ENCODE data around the gene PCSK6.
"Not testable (repeated sequence)": the region's sequence is repeated elsewhere in the genome, so short reads cannot be mapped to it uniquely, and the experiment has no call there.

Gene PCSK6

DNA sequence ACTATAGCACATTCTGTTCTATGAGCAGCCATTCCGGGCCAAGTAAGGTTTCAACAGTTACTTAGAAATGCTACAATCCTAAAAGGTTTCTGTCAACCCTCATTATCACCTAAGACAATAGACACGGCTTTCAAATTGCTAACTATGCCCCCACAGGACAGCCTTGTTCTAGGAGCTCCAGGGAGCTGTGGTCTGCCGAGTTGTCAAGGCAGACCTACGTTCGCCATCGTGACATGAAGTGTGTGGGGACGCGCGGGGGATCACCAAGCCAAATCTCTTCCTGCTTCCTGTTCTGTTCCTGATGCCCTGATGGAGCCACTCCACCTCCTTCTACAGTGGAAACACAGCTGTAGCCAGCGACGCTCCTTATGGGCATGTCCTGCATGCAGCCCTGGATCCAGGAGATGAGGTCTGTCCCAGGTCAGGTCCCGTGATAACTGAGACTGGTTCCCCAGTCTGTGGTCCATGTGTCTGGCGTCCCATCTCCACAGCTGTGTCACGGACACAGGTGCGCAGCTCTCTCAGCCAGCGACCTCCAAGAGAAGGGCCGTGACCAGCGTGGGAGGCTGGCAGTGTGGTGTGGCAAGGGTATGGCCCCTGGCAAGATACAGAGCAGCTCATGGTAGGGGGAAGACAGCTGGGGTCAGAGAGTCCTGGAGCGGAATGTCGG is 82.8 kb downstream of the PCSK6 start:
- TF ChIP-seq, protein P1, sequence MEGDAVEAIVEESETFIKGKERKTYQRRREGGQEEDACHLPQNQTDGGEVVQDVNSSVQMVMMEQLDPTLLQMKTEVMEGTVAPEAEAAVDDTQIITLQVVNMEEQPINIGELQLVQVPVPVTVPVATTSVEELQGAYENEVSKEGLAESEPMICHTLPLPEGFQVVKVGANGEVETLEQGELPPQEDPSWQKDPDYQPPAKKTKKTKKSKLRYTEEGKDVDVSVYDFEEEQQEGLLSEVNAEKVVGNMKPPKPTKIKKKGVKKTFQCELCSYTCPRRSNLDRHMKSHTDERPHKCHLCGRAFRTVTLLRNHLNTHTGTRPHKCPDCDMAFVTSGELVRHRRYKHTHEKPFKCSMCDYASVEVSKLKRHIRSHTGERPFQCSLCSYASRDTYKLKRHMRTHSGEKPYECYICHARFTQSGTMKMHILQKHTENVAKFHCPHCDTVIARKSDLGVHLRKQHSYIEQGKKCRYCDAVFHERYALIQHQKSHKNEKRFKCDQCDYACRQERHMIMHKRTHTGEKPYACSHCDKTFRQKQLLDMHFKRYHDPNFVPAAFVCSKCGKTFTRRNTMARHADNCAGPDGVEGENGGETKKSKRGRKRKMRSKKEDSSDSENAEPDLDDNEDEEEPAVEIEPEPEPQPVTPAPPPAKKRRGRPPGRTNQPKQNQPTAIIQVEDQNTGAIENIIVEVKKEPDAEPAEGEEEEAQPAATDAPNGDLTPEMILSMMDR (IDR thresholded peaks at IDR 0.05; ENCODE audit: low read depth, low read length, missing control alignments), result no peak
- in situ Hi-C loops (cut with HindIII; ENCODE audit: low pct_ligation_motif_present, low sequenced_read_pairs), result no loop called here
- H3K4me3 ChIP-seq (ENCODE audit: low read depth, low read length), result no peak overlapping the region

DNA sequence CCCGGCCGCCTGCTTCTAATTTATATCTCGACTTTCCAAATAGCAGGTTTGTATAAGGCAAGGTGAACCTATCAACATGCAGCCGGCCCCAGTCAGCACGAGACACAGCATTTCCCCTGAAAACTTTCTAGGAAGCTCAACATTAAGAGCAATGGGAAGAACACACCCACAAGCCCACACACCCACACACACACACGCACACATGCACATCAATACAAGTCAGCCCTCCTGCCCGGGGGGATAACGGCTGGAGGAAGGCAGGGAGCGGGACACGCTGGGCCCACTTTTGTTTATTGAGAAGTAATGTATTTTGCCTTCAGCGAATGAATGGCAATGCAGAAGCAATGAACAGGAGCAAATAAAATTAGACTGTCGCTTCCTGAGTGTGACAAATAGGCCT is 83.5 kb downstream of the PCSK6 start:
- no peaks in the 10 kb centered on the region for H3K27me3 ChIP-seq (replicated peaks)
- no peaks in the 10 kb centered on the region for H3K36me3 ChIP-seq (replicated peaks)
- no peak overlapping the region for H3K27ac ChIP-seq
- TF ChIP-seq, protein P1 (IDR thresholded peaks at IDR 0.05; ENCODE audit: low read depth, low read length, missing control alignments), result no peak
- in situ Hi-C loops (cut with HindIII; ENCODE audit: low pct_ligation_motif_present, low sequenced_read_pairs), result no loop called here
- H3K4me3 ChIP-seq (ENCODE audit: low read depth, low read length), result no peak overlapping the region
- no peak for DNase-seq

More for the DNA sequence above, 82.8 kb downstream of the PCSK6 start:
- no peak for DNase-seq
- H3K27me3 ChIP-seq (replicated peaks), result no peaks in the 10 kb centered on the region
- no peak overlapping the region for H3K27ac ChIP-seq
- H3K36me3 ChIP-seq (replicated peaks), result no peaks in the 10 kb centered on the region

DNA sequence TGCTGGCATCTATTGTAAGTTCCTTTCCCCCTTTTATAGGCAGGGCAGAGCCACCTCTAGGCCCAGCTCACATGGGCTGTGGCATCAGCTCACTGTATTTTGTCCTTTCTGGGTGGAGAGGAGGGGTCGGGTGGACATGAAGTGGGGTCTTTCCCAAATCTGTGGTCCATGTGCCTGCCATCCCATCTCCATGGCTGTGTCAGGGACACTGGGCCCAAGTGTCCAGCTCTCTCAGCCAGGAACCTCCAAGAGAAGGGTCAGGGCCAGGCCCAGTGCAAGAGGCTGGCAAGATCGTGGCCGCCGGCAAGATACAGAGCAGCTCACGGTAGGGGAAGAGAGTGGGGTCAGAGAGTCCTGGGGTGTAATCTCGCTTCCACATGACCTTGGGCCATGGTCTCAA is 85.3 kb downstream of the PCSK6 start:
- H3K27ac ChIP-seq, result no peak overlapping the region
- in situ Hi-C loops (cut with HindIII; ENCODE audit: low pct_ligation_motif_present, low sequenced_read_pairs), result no loop called here
- H3K4me3 ChIP-seq (ENCODE audit: low read depth, low read length), result no peak overlapping the region
- H3K27me3 ChIP-seq (replicated peaks), result no peaks in the 10 kb centered on the region
- DNase-seq, result no peak
- TF ChIP-seq, protein P1 (IDR thresholded peaks at IDR 0.05; ENCODE audit: low read depth, low read length, missing control alignments), result no peak
- H3K36me3 ChIP-seq (replicated peaks), result no peaks in the 10 kb centered on the region

DNA sequence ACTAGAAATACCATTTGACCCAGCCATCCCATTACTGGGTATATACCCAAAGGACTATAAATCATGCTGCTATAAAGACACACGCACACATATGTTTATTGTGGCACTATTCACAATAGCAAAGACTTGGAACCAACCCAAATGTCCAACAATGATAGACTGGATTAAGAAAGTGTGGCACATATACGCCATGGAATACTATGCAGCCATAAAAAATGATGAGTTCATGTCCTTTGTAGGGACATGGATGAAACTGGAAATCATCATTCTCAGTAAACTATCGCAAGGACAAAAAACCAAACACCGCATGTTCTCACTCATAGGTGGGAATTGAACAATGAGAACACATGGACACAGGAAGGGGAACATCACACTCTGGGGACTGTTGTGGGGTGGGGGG is 86.6 kb downstream of the PCSK6 start:
- in situ Hi-C loops (cut with HindIII; ENCODE audit: low pct_ligation_motif_present, low sequenced_read_pairs); H3K4me3 ChIP-seq (ENCODE audit: low read depth, low read length); DNase-seq; H3K36me3 ChIP-seq (replicated peaks); H3K27me3 ChIP-seq (replicated peaks); H3K27ac ChIP-seq: not testable (repeated sequence)

DNA sequence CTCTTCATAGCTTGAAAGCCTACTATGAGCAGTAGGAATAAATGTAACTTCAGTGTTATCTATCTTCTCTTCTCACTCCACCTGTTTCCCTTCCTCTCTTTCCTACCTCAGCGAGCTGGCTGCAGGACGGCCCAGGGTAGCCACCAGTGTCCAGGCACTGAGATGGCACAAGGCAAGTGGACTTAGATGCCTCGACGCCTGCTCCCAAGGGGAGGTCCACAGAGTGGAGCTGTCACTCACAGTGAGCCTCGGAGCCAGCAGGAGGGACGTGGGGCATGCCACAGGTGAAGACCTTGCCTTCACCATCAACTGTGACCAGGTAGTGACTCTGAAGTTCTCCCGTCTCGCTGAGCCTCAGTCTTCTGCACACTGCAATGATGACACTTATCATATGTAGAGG is 88.2 kb downstream of the PCSK6 start:
- in situ Hi-C loops (cut with HindIII; ENCODE audit: low pct_ligation_motif_present, low sequenced_read_pairs), result no loop called here
- TF ChIP-seq, protein P1 (IDR thresholded peaks at IDR 0.05; ENCODE audit: low read depth, low read length, missing control alignments), result no peak
- DNase-seq, result no peak
- no peak overlapping the region for H3K27ac ChIP-seq
- H3K27me3 ChIP-seq (replicated peaks), result no peaks in the 10 kb centered on the region
- no peak overlapping the region for H3K4me3 ChIP-seq (ENCODE audit: low read depth, low read length)
- no peaks in the 10 kb centered on the region for H3K36me3 ChIP-seq (replicated peaks)

DNA sequence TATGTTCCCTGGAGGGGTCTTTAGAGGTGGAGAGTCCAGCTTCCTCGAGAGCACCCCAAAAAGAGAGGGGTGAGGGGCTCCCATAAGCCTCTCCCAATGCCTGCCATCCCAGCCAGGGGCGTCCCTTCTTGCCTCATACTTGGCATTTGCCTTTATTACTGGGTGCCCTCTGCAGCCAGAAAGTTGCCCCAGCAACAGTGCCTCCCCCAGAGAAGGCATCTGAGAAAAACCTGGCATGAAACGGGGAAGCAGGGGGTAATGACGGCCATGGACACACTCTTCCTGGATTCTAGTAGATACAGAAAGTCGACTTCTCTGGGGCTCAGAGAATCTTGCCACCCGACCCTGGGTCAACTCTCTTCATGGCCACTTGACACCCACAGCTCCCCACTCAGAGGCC is 90.1 kb downstream of the PCSK6 start:
- Histone ChIP-seq H3K4me3 (ENCODE audit: low read depth, low read length) (no peak overlapping the region), H3K27me3 (replicated peaks) (no peaks in the 10 kb centered on the region), H3K27ac (no peak overlapping the region), H3K36me3 (replicated peaks) (no peaks in the 10 kb centered on the region)
- TF ChIP-seq, protein P1 (IDR thresholded peaks at IDR 0.05; ENCODE audit: low read depth, low read length, missing control alignments), result no peak
- DNase-seq, result no peak
- in situ Hi-C loops (cut with HindIII; ENCODE audit: low pct_ligation_motif_present, low sequenced_read_pairs), result no loop called here

All from brain microvascular endothelial cell (primary cell).